Panc1 (cell line): Measurements from ENCODE around the gene FUT2. TPM values are rescaled to one million over a fixed set of nuclear protein-coding genes. Genes with fewer than 3 reads are reported as not detected.

Source experiments
- ATAC-seq: fragments of 200-7000 bp; cut with Tn5 transposase; 2 replicates; pipeline ENCODE4 v1.9.1; 2020; ENCODE audit warnings: mild to moderate bottlenecking, moderate library complexity
- BruUV-seq: library from RNA; stranded (reverse); fragments of 400-500 nt; replicated peaks from 2 replicates; lab custom pipeline; 2021; lab: Mats Ljungman, UMichigan
- CTCF ChIA-PET: fragments of 300-600 bp; sonication (Branson Sonifier 250); formaldehyde crosslinking; loops from one replicate; lab custom pipeline; 2022; ENCODE audit warnings: antibody characterized with exemption; lab: Charles Lee
- POLR2A ChIA-PET: fragments of 300-600 bp; sonication (Branson Sonifier 250); formaldehyde crosslinking; loops from one replicate; lab custom pipeline; 2022; ENCODE audit warnings: antibody characterized with exemption; lab: Charles Lee
- DNase-seq: peaks from one replicate; pipeline ENCODE4 v3.0.0-alpha.2; 2010; ENCODE audit warnings: low read depth, low spot score
- H3K27ac ChIP-seq: 2 replicates; pipeline ENCODE4 v1.5.1; 2011; ENCODE audit warnings: mild to moderate bottlenecking, low read length, inconsistent platforms
- H3K27me3 ChIP-seq: fragments of 200-500 bp; sonication (Bioruptor generic); 2 replicates; pipeline ENCODE4 v1.6.0; 2014; ENCODE audit warnings: low read length, inconsistent platforms; ENCODE audit not compliant: control insufficient read depth, insufficient read depth
- H3K36me3 ChIP-seq: fragments of 200-500 bp; sonication (Bioruptor generic); 2 replicates; pipeline ENCODE4 v1.5.1; 2014; ENCODE audit warnings: inconsistent platforms, mild to moderate bottlenecking, low read length, moderate library complexity; ENCODE audit not compliant: control insufficient read depth, insufficient read depth
- H3K4me1 ChIP-seq: 2 replicates; pipeline ENCODE4 v1.5.1; 2011; ENCODE audit warnings: inconsistent platforms, mild to moderate bottlenecking, low read length, moderate library complexity; ENCODE audit not compliant: control insufficient read depth, insufficient read depth
- H3K4me3 ChIP-seq, 2 experiments: 2 replicates each; pipeline ENCODE4 v1.5.1; 2011 to 2012; ENCODE audit warnings: low read depth in 2 of 2, low read length in 2 of 2, mild to moderate bottlenecking in 2 of 2, inconsistent platforms in 1 of 2, moderate library complexity in 1 of 2
- H3K9me3 ChIP-seq: fragments of 200-500 bp; sonication (Bioruptor generic); 2 replicates; pipeline ENCODE4 v1.5.1; 2014; ENCODE audit warnings: low read depth, mild to moderate bottlenecking, inconsistent platforms, low read length, moderate library complexity; ENCODE audit not compliant: control insufficient read depth, insufficient read depth
- POLR2AphosphoS5 ChIP-seq: IDR thresholded peaks from 2 replicates; pipeline ENCODE4 v1.6.1; 2012; ENCODE audit warnings: mild to moderate bottlenecking, low read depth, low read length, moderate library complexity
- REST ChIP-seq, 2 experiments: IDR thresholded peaks; 2 replicates each; pipeline ENCODE4 v1.6.1; 2011 to 2012; ENCODE audit warnings: low read depth in 2 of 2, control low read depth in 1 of 2, low read length in 1 of 2, mild to moderate bottlenecking in 1 of 2, moderate library complexity in 1 of 2; ENCODE audit not compliant: insufficient read depth in 1 of 2
- SIN3A ChIP-seq: IDR thresholded peaks from 2 replicates; pipeline ENCODE4 v1.6.1; 2012; ENCODE audit warnings: low read depth, mild to moderate bottlenecking, low read length, moderate library complexity, borderline replicate concordance; ENCODE audit not compliant: insufficient read depth
- TCF7L2 ChIP-seq: IDR thresholded peaks from 2 replicates; pipeline ENCODE4 v1.6.1; 2011; ENCODE audit warnings: mild to moderate bottlenecking, low read depth, low read length, inconsistent platforms
- in situ Hi-C: cut with HindIII; loops from 2 replicates; pipeline ENCODE4 v1.10.0; 2016; ENCODE audit warnings: low sequenced_read_pairs, low pct_unique_long_range_greater_than_20kb
- intact Hi-C: fragments of 100-400 bp; cut with micrococcal nuclease; formaldehyde crosslinking; loops from one replicate; pipeline ENCODE4 v1.10.0; 2022; ENCODE audit not compliant: unreplicated experiment
- total RNA-seq: library from RNA; stranded (reverse); gene quantifications from one replicate; pipeline ENCODE4 v1.2.1, GENCODE V29; 2021; ENCODE audit not compliant: unreplicated experiment
- TF ChIP-seq, protein P1 (sequence below): fragments of 450-650 bp; IDR thresholded peaks from 2 replicates; pipeline ENCODE4 v1.5.1; 2017; ENCODE audit warnings: mild to moderate bottlenecking

The FUT2 gene
- total RNA-seq, 1 experiment from 2014 or later, result 0.08 TPM

DNA sequence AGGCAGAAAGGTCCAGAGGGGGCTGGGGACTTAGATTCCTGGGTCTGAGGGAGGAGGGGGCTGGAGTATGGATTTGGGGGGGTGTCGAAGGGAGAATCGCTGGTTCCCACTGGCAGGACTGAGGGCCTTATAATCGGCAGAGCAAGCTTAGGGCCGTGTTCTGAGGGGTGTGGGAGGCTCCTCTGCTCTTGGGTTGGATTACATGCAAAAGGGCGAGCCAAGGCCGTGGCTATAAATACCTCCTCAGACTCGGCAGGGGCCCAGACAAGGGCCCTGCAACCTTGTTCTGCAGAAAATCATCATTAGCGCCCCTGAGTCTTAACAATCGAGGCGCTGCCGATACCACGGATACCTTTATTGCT, 24.5 kb downstream of the FUT2 start:
- DNase-seq, result no peak
- Histone ChIP-seq H3K9me3 (no peaks in the 10 kb centered on the region), H3K27ac (no peak overlapping the region), H3K4me3 (peak overlapping the region; percentile 61), H3K36me3 (no peaks in the 10 kb centered on the region), H3K4me1 (no peaks in the 10 kb centered on the region; the same call in 1 of the 2 replicates), H3K27me3 (no peaks in the 10 kb centered on the region)
- POLR2A ChIA-PET, result no interaction called here
- CTCF ChIA-PET, result no interaction called here
- no peak for TF ChIP-seq TCF7L2
- intact Hi-C loops, result no loop called here
- BruUV-seq, result no TSS peak
- ATAC-seq, result peak; percentile 9
- in situ Hi-C loops, result no loop called here

GRCh38 chr19:48720613-48721296, 25.0 kb downstream of the FUT2 start:
- Histone ChIP-seq H3K36me3 (no peaks in the 10 kb centered on the region), H3K27me3 (no peaks in the 10 kb centered on the region), H3K9me3 (no peaks in the 10 kb centered on the region), H3K4me1 (no peaks in the 10 kb centered on the region; the same call in 1 of the 2 replicates), H3K4me3 (peak overlapping the region; percentile 61), H3K27ac (peak overlapping the region; percentile 78)
- no TSS peak for BruUV-seq
- DNase-seq, result peak; percentile 87
- intact Hi-C loops, result no loop called here
- CTCF ChIA-PET, result no interaction called here
- in situ Hi-C loops, result no loop called here
- TF ChIP-seq REST (IDR thresholded peaks at IDR 0.05; ENCODE audit: insufficient read depth in 1 of 2, low read depth in 2 of 2, low read length in 1 of 2) (no peak), SIN3A (no peak), POLR2AphosphoS5 (peak; percentile 38; the same call in 1 of the 2 replicates), TCF7L2 (no peak)
- TF ChIP-seq, protein P1, sequence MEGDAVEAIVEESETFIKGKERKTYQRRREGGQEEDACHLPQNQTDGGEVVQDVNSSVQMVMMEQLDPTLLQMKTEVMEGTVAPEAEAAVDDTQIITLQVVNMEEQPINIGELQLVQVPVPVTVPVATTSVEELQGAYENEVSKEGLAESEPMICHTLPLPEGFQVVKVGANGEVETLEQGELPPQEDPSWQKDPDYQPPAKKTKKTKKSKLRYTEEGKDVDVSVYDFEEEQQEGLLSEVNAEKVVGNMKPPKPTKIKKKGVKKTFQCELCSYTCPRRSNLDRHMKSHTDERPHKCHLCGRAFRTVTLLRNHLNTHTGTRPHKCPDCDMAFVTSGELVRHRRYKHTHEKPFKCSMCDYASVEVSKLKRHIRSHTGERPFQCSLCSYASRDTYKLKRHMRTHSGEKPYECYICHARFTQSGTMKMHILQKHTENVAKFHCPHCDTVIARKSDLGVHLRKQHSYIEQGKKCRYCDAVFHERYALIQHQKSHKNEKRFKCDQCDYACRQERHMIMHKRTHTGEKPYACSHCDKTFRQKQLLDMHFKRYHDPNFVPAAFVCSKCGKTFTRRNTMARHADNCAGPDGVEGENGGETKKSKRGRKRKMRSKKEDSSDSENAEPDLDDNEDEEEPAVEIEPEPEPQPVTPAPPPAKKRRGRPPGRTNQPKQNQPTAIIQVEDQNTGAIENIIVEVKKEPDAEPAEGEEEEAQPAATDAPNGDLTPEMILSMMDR, result no peak
- POLR2A ChIA-PET, result no interaction called here
- peak; percentile 90 for ATAC-seq

- intact Hi-C loops (no loop called here), in situ Hi-C loops (no loop called here)
- Histone ChIP-seq H3K4me3 (no peak overlapping the region), H3K27me3 (no peaks in the 10 kb centered on the region), H3K36me3 (no peaks in the 10 kb centered on the region), H3K27ac (no peak overlapping the region), H3K9me3 (no peaks in the 10 kb centered on the region), H3K4me1 (no peaks in the 10 kb centered on the region)
- ChIA-PET CTCF (no interaction called here), POLR2A (interaction anchor here (0.6 kb wide), 1 partner anchor 276 kb away, joined by 8 read pairs; no protein-coding TSS in a partner anchor)
- no TSS peak for BruUV-seq
- no peak for TF ChIP-seq POLR2AphosphoS5
- TF ChIP-seq SIN3A, result no peak
- TF ChIP-seq, protein P1, result no peak
- no peak for TF ChIP-seq REST (IDR thresholded peaks at IDR 0.05; ENCODE audit: insufficient read depth in 1 of 2, low read depth in 2 of 2, low read length in 1 of 2)
- TF ChIP-seq TCF7L2, result no peak
- DNase-seq, result no peak
- no peak for ATAC-seq
Measured at GRCh38 chr19:48722196-48722708, 26.5 kb downstream of the FUT2 start.
